Esophagus (tissue), 2 donors: ENCODE results near the gene PDCD7. TPM values are rescaled to one million over a fixed set of nuclear protein-coding genes. Genes with fewer than 3 reads are reported as not detected.

Experiments used
- H3K27ac ChIP-seq, 2 donors: one replicate each; pipeline ENCODE4 v1.5.1; 2013; ENCODE audit warnings: low read depth in 2 of 2, mild to moderate bottlenecking in 2 of 2, inconsistent platforms in 1 of 2, low read length in 1 of 2, moderate library complexity in 1 of 2
- H3K27me3 ChIP-seq, 2 donors: one replicate each; pipeline ENCODE4 v1.6.1; 2013; ENCODE audit warnings: low read length in 2 of 2, control low read depth in 1 of 2, mild to moderate bottlenecking in 1 of 2; ENCODE audit not compliant: insufficient read depth in 2 of 2, control insufficient read depth in 1 of 2
- H3K36me3 ChIP-seq, 2 donors: one replicate each; pipeline ENCODE4 v1.6.1; 2013; ENCODE audit warnings: low read length in 1 of 2; ENCODE audit not compliant: control insufficient read depth in 2 of 2, insufficient read depth in 2 of 2
- H3K4me1 ChIP-seq, 2 donors: one replicate each; pipeline ENCODE4 v1.6.1; 2013; ENCODE audit warnings: low read length in 1 of 2; ENCODE audit not compliant: control insufficient read depth in 2 of 2, insufficient read depth in 2 of 2
- H3K4me3 ChIP-seq, 2 donors: one replicate each; pipeline ENCODE4 v1.5.1; 2013; ENCODE audit warnings: low read length in 2 of 2, mild to moderate bottlenecking in 2 of 2, low read depth in 1 of 2, moderate library complexity in 1 of 2
- H3K9me3 ChIP-seq, 2 donors: one replicate each; pipeline ENCODE4 v1.6.1; 2013; ENCODE audit warnings: mild to moderate bottlenecking in 2 of 2, low read depth in 1 of 2, low read length in 1 of 2, moderate library complexity in 1 of 2; ENCODE audit not compliant: control insufficient read depth in 2 of 2, insufficient read depth in 1 of 2
- WGBS, 2 donors: extraction: QIAGEN DNeasy Blood & Tissue Kit; methylation state at CpG; one replicate each; pipeline ENCODE4 v1.1.7; 2013; 5-methylcytosine and 5-hydroxymethylcytosine counted together
- polyA plus RNA-seq, 2 donors: library from polyadenylated mRNA; stranded (reverse); fragments of 200-250 nt; gene quantifications; one replicate each; pipeline ENCODE4 v1.2.3, GENCODE V29; 2013
- donor health status: healthy with polysubstance abuse.
- donor health status: Bipolar disorder and iron deficiency.

Gene PDCD7
- polyA plus RNA-seq, 2 donors = 11.9 to 17.8 TPM

DNA sequence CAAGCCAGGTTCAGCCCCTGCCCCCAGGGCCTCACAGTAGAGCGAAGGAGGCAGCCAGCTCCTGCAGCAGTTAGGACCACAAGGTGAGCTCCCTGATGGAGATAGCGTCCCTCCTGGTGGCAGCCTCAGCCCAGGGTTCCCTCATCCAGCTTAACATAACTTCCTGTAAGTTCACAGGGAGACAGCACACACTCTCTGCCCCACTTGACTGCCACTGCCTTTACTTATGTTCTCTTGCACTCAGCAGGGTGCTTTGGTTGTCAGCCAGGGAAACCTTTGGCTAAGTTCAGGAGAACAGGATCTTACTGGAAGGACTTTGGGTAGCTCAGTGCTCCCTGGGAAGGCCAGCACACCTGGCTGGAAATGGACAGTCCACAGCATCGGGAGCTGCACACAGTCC, 46.2 kb downstream of the PDCD7 start:
- Histone ChIP-seq H3K27ac (peak overlapping the region; percentile 76 to 93), H3K4me3 (no peak overlapping the region), H3K4me1 (peaks cover 9 to 29% of the 10 kb centered on the region in 2 donors), H3K36me3 (no peaks in the 10 kb centered on the region), H3K9me3 (no peaks in the 10 kb centered on the region), H3K27me3 (no peaks in the 10 kb centered on the region)
- 44 to 70% methylated on average over 3 of the region's 3 CpGs for WGBS, 2 donors

DNA sequence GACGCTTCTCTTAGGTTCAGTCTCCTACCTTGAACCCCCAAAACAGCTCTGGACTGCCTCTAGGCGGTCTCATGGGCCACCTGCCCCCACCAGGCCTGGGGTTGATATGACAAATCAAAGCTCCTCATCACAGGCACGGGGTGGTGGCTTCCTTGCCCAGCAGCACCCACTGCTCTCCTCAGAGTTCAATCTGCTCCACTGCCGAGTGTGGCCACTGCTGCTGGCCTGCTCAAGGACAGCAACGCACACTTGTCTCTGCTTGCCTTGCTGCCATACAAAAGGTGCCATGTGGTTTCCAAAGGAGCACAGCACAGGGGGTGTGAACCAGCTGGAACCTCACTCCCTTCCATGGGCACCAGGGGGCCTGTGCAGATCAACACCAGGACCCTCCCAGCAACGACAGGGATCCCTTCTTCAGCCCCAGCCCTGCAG, 46.9 kb downstream of the PDCD7 start:
- Histone ChIP-seq H3K4me1 (peaks cover 9 to 32% of the 10 kb centered on the region in 2 donors), H3K36me3 (no peaks in the 10 kb centered on the region), H3K4me3 (no peak overlapping the region), H3K27me3 (no peaks in the 10 kb centered on the region), H3K27ac (peak overlapping the region; percentile 76 to 93), H3K9me3 (no peaks in the 10 kb centered on the region)
- WGBS, 2 donors = 51 to 59% methylated on average over 6 of the region's 6 CpGs

DNA sequence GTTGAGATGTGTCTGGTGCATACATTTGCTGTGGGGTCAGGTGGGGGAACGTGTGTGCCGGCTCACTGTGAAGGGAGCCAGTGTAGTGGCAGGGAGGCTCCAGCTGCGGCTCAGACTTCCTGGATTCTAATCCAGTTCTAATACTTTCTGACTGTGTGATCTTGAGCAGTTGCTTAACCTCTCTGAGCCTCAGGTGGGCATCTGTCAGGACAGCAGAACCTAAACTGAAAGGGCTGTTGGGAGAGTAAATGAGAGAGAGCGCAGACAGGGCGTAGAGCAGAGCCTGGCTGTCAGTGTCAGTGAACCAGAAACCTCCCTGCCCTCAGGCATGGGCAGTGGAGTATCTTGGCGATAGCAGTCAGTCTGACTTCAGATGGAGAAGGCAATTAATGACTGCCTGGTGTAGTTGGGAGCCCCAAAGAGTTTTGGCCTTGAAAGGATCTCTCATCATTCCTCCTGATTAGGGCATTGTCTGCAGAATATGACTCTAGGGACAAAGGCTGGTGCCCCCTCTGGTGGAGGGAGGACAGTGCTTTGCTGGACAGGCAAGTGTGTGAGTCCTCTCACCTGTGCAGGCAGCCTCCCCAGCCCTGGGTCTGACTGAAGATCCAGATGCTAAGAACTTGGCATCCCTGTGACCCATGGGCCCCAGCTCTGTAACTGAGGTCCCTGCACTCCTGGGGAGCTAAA, 47.5 kb downstream of the PDCD7 start:
- Histone ChIP-seq H3K9me3 (no peaks in the 10 kb centered on the region), H3K27me3 (no peaks in the 10 kb centered on the region), H3K36me3 (no peaks in the 10 kb centered on the region), H3K4me3 (no peak overlapping the region), H3K4me1 (peaks cover 9 to 32% of the 10 kb centered on the region in 2 donors), H3K27ac (peak overlapping the region in 1 of 2 donors; percentile 93)
- WGBS, 2 donors = 66 to 79% methylated on average over 6 of the region's 6 CpGs

DNA sequence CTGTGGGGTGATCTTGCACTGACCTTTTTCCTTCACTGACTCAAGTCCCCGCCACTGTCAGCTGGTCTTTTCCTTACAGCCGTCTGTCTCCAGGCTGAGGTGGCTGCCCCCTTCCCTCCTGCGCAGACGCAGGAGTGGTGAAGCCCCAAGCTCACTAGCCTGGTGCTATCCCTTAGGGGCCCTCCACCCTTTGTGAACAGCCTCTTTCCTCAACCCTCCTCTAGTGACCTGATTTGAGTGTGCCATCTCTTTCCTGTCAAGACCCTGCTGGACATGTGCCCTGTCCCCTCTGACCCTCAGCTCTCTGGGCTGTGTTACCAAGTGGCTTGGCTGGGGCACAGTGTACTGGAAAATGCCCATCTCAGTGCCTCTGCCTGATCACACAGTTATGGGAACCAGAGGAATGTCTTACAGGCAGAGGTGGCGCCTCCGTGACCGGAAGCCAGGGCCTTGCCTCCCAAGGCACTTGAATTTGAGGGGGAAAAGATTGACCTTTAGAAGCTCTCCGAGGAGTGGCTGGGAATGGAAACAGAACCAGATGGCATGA, 48.3 kb downstream of the PDCD7 start:
- peaks cover 9 to 32% of the 10 kb centered on the region in 2 donors for H3K4me1 ChIP-seq
- H3K27me3 ChIP-seq = no peaks in the 10 kb centered on the region
- WGBS, 2 donors = 76 to 83% methylated on average over 8 of the region's 8 CpGs
- peak overlapping the region; percentile 6 to 93 for H3K27ac ChIP-seq
- no peaks in the 10 kb centered on the region for H3K36me3 ChIP-seq
- no peaks in the 10 kb centered on the region for H3K9me3 ChIP-seq
- H3K4me3 ChIP-seq = no peak overlapping the region

DNA sequence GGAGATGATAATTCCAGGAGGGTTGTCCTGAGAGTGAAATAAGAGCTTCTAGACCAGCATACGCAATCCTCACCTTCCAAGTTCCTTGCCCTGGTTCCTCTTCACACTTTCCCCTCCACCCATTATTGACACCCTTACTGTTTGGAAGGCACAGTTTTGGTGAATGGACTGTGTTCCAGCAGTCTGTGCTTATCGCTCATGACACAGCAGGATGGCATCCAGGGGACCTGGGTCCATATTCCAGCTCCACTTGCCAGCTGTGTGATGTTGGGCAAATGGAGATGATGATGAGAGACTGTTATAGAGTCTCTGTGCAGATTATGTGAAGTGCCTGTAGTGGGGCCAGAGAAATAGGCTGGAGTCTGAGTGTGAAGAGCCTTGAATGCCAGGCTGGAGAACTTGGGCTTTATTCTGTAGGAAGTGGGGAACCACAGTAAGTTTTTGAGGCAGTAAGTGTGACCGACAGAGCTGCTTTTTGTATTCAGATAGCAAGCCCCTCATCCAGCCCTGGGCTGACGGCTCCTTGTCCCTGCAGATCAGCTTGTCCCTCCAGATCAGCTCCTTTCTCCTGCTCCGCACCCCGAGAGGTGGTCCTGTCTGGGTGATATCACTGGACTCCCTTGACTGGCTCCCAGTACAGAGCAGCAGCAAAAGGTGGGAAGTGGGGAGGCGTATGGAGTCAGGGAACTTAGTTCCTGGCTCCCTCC, 49.0 kb downstream of the PDCD7 start:
- Histone ChIP-seq H3K27ac (peak overlapping the region in 1 of 2 donors; percentile 93), H3K27me3 (no peaks in the 10 kb centered on the region), H3K4me1 (peaks cover 9 to 32% of the 10 kb centered on the region in 2 donors), H3K36me3 (no peaks in the 10 kb centered on the region), H3K4me3 (no peak overlapping the region), H3K9me3 (no peaks in the 10 kb centered on the region)
- 80 to 88% methylated on average over 7 of the region's 7 CpGs for WGBS, 2 donors

DNA sequence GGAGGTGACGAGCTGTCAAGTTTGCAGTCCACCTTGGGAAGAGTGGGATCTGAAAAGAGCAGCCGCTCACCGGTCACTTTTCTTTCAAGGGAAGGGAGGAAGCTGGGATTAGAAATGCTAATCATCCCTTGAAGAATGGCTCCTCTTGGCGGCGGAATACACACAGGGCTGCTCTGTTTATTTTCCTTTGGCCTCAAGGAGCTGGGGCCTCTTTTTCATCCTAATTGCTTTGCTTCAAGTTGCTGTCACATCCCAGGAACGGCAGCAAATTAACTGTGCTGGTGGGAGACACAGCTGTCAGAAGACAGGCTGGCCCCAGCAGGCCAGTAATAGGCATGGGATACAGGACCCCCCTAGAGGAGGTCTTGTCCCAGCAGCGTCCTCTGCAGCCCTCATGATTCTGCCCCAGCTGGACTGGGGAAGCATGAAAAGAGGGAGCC, 50.3 kb downstream of the PDCD7 start:
- WGBS, 2 donors = 49 to 53% methylated on average over 7 of the region's 7 CpGs
- H3K9me3 ChIP-seq = no peaks in the 10 kb centered on the region
- H3K4me1 ChIP-seq = peaks cover 9 to 24% of the 10 kb centered on the region in 2 donors
- no peak overlapping the region for H3K4me3 ChIP-seq
- peak overlapping the region in 1 of 2 donors; percentile 66 for H3K27ac ChIP-seq
- H3K36me3 ChIP-seq = no peaks in the 10 kb centered on the region
- H3K27me3 ChIP-seq = no peaks in the 10 kb centered on the region

DNA sequence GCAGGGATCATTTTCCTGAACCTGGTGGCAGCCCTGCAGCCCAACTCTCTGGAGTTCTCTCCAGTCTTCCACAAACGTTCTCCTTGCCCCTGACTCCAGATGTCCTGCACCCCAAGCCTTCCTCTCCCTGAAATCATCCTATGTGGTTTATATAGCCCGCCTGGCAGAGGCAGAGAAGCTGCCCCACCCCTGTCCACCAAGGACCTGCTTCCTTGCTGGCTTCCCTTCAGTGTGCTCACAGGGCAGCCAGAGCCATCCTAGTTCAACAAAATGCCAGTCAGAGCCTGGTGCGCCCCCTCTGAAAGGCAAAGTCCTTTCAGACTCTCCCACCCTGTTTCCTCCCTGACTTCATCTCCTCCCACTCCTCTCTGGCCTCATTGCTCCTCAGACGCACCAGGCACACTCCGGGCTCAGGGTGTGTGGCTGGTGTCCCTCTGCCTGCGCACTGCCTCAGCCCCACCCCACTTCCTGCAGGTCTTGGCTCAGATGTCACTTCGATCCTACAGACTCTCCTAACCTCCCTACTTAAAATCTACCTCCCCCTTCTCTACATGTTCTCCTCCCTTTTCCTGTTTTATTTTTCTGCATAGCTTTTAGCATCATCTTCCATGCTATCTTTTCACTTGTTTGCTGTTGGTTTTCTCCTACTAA, 51.2 kb downstream of the PDCD7 start:
- H3K27me3 ChIP-seq = no peaks in the 10 kb centered on the region
- peaks cover 9 to 21% of the 10 kb centered on the region in 2 donors for H3K4me1 ChIP-seq
- peak overlapping the region in 1 of 2 donors; percentile 69 for H3K27ac ChIP-seq
- 17 to 19% methylated on average over 7 of the region's 7 CpGs for WGBS, 2 donors
- peaks cover 0 to 3% of the 10 kb centered on the region in 2 donors for H3K9me3 ChIP-seq
- no peaks in the 10 kb centered on the region for H3K36me3 ChIP-seq
- no peak overlapping the region for H3K4me3 ChIP-seq

DNA sequence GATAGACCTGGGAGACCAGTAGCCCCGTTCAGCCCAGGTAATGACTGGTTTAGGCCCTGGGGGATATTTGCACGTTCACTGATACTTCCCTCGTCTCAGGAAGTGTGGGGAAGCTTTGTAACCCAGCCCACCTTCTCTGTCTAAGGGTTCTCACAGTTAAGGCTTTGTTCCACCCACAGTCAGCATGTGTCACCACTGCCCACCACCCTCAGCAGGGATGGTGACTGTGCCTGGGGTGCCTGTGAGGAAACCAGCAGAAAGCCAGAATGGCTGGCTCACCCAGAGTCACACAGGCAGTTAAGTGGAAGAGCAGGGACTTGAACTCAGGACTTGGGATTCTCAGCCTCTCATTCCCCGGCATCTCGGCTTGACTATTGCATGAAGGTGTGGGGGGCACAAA, 51.9 kb downstream of the PDCD7 start:
- Histone ChIP-seq H3K27ac (peak overlapping the region in 1 of 2 donors; percentile 47), H3K4me1 (peaks cover 9 to 15% of the 10 kb centered on the region in 2 donors), H3K36me3 (no peaks in the 10 kb centered on the region), H3K27me3 (no peaks in the 10 kb centered on the region), H3K4me3 (no peak overlapping the region), H3K9me3 (peaks cover 0 to 5% of the 10 kb centered on the region in 2 donors)
- WGBS, 2 donors = 69 to 79% methylated on average over 5 of the region's 5 CpGs

DNA sequence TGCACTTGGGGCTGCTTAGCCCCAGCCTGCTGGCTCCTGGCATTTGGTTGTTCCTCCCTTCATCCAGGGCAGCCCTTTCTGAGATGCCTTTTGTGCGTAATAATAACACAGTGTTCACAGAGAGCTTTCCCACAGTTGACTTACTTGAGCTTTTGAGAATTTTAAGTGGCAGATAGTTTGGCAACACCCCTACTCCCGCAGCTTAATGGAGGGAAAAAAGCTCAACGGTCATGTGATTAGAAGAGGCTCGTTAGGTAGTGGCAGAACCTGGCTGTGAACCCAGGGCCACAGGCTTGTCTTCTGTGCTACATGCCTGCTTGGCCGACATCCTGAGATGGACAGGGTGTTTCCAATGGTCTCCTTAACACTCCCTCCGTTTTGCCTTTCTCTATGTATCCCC, 52.3 kb downstream of the PDCD7 start:
- Histone ChIP-seq H3K4me3 (no peak overlapping the region), H3K4me1 (peaks cover 9 to 11% of the 10 kb centered on the region in 2 donors), H3K27ac (peak overlapping the region in 1 of 2 donors; percentile 47), H3K9me3 (peaks cover 0 to 5% of the 10 kb centered on the region in 2 donors), H3K27me3 (no peaks in the 10 kb centered on the region), H3K36me3 (no peaks in the 10 kb centered on the region)
- WGBS, 2 donors = 54 to 68% methylated on average over 6 of the region's 6 CpGs
